Activated T-helper 1 cell treated with anti-CD3 and anti-CD28 coated beads, Interleukin-2, amount 50 U/mL, for 16 hours (primary cell): ENCODE measurements around the gene ADARB2.
"Not testable (repeated sequence)": the region's sequence is repeated elsewhere in the genome, so short reads cannot be mapped to it uniquely, and the experiment has no call there.

Experiments
- DNase-seq, 2 donors: peaks; one replicate each; pipeline ENCODE4 v3.0.0-alpha.2; 2020; ENCODE audit warnings: low read depth in 1 of 2, low spot score in 1 of 2

ADARB2 gene

GRCh38 chr10:1247598-1248261 is 489.6 kb downstream of the ADARB2 start:
- DNase-seq = no peak

DNA sequence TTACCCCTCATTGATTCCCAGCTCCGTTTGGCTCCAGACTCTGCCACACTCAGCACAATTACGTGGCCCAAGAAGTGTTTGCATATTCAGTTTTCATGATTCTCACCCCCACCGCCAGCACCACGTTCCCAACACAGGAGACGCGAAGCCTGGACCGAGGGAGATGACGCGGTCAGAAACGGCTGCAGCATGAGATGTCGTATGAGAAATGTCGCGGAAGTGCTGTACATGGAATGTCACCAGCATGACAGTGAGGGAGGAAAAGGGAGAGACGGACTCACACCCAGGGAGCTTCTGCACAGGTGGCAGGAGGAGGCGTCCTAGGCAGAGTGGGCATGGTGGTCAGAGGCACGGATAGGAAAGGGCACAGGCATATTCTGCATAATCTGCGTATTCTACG is 492.8 kb downstream of the ADARB2 start:
- no peak for DNase-seq

GRCh38 chr10:1243486-1244234 is 493.7 kb downstream of the ADARB2 start:
- DNase-seq = no peak

GRCh38 chr10:1242975-1243374 is 494.4 kb downstream of the ADARB2 start:
- no peak for DNase-seq

- DNase-seq = no peak
Observed at GRCh38 chr10:1241973-1242935, 495.1 kb downstream of the ADARB2 start.

GRCh38 chr10:1241322-1241890 is 495.9 kb downstream of the ADARB2 start:
- DNase-seq = no peak

DNA sequence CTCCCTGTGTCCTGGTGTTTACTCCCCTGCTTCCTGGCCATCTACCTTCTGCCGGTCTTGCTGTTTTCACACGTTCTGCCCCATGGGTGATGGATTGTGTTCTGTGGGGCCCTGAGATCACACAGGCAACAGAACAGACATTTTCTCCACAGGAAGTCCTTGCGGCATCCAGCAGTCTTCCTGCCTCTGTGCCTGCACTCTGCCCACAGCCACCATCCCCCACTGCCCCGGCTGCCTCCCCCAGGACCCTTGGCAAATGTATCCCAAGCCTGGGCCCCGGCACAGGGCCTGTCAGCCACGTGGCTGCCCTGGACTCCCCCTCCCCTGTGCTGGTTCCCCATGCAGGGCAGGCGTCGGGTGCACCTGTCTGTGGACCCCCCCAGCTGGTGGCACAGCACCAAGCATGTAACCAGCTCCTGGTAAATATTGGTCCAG is 497.0 kb downstream of the ADARB2 start:
- DNase-seq = no peak

DNA sequence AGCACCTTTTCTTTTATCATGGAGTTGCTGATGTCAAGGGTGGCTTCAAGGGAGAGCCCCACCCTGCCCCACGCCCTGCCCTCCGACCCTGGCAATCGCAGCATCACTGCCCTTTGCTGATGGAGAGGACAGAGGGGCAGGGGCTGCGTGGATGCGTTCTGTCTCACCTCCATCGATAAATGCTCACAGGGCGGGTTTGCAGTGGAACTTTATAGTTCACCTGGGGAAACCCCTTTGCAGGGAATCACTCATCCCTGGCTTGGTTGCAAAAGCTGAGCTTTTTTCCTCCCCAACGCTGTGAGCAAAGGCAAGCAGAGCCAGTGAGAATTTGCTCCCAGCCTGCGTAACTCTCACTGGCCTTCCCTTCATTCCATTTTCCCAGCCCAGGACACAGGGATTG is 504.3 kb downstream of the ADARB2 start:
- no peak for DNase-seq

DNA sequence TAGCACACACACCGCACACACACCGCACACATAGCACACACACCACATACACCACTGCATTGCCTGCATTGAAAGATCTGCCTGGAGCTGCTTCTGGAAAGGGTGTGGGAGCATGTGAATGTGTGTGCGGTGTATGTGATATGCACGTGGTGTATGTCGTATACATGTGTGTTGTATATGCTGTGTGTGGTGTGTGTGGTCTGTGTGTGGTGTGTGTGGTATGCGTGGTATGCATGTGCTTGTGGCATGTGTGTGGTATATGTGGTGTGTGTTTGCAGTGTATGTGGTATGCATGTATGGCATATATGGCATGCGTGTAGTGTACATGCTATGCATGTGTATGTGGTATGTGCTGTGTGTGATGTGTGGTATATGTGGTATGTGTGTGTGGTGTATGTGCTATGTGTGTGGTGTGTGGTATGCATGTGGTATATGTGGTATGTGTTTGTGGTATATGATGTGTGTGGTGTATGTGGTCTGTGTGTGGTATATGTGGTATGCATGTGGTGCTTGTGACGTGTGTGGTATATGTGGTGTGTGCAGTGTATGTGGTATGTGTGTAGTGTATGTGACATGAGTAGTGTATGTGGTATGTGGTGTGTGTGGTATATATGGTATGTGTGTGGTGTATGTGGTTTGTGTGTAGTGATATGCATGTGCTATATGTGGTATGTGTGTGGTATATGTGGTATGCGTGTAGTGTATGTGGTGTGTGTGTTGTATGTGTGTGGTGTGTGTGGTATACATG is 505.0 kb downstream of the ADARB2 start:
- no peak for DNase-seq

DNA sequence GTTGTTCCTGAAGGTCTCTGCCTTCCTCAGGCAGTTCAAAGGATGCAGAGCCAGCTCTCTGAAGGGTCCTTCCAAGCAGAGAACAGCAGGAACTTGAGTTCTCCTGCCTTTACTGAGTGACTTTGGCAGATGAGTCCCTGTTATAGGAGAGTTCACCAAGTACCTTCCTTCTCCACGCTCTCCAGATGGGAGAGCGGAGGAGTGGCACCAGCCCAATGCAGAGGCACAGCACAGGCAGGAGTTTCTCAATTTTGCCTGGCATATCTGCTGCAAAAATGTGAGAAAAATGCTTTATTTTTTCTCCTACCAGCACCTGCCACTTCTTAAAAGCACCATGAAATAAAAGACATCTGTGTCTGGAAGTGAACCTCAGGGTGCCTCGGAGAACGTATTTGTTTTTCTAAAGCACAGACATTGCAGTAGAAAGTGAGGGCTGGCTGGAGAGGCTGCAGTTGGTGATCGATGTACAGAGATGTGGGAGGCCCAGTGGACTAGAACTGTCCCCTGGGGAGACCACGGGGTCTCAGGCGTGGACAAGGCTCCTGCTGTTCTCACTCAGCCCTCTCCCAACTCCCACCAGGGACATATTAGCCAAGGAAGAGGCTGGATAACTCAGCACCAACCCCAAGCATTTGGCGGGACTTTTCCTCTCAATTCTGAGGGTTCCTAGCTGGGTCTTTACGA is 506.6 kb downstream of the ADARB2 start:
- DNase-seq = no peak

GRCh38 chr10:1230138-1230537 is 507.2 kb downstream of the ADARB2 start:
- no peak for DNase-seq

DNA sequence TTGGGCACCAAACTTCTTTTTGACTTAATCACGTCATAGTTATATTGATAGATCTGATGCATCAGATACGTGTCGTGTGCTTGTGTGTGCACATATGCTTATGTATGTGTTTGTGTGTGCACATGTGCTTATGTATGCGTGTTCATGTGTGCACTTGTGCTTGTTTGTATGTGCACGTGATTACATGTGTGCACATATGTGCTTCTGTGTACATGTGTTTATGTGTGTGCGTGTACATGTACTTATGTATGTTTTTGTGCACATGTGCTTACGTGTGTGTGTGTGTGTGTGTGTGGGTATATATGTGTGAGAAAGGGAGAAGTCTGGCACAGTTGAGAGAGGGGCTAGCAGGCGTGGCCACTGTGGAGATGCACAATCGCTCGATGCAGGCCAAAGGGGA is 507.8 kb downstream of the ADARB2 start:
- no peak for DNase-seq

DNA sequence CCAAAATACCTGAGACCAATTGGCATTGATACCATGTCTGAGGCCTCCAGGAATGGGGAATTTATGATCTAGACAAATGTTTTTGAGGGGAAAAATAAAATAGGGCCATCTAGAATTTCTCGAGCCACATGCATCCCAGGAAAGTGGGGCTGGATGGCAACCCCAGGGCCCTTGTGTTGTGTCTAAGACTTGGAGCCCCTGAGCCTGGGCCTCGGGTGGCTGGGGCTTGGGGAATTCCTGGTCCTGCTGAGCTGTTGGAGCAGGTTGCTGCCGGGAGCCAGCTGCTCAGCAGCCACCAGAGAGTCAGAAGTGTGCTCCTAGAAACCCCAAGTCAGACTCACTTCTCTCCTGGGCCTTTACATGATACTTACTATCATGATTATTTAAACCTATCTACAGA is 508.2 kb downstream of the ADARB2 start:
- no peak for DNase-seq

- DNase-seq = no peak
Observed at GRCh38 chr10:1228467-1228975, 508.8 kb downstream of the ADARB2 start.

DNA sequence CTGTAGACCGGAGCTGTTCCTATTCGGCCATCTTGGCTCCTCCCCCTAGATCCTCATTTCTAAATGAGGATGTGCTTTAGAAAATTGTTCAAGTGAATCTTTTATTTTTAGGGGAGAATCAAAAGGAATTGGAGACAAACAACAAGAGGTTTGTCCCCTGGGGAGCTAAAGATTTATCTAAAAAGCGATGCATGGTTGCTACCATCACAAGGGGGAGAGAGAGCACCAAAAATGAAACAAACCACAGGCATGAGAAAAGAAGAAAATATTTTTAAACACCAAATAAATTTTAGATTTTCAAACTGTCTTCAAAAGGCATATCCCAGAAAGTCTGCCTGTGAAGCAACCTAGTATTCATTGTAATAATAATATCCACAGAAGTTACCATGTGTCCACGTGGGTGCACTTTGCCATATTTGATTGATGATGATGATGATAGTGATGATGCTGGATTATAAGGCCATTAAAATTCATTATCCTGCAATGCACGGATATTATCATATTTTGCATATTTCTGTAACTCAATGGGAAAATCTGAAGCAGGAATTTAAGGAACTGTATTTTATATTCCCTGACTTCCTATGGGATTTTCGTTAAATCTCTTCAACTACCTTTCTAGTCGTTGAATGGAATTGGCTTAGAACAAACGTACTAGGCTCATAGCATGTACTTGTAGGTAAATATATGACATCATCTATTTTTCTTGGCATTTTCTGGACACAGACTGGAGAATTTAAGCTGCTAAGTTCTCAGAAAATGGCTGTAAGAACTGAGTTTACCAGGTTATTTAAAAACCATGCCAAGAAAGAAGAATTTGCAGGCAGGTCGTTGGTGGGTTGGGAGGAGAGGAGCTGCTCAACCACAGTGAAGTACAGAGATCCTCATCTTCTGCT is 509.6 kb downstream of the ADARB2 start:
- no peak for DNase-seq

GRCh38 chr10:1226907-1227306 is 510.4 kb downstream of the ADARB2 start:
- not testable (repeated sequence) for DNase-seq

DNA sequence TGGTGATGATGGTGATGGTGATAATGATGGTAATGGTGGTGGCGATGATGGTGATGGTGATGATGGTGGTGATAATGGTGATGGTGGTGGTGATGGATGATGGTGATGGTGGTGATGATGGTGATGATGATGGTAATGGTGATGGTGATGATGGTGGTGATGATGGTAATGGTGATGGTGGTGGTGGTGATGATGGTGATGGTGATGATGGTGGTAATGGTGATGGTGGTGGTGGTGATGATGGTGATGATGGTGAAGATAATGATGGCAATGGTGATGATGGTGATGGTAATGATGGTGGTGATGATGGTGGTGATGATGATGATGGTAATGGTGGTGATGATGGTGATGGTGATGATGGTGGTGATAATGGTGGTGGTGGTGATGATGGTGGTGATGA is 517.5 kb downstream of the ADARB2 start:
- DNase-seq = not testable (repeated sequence)

DNA sequence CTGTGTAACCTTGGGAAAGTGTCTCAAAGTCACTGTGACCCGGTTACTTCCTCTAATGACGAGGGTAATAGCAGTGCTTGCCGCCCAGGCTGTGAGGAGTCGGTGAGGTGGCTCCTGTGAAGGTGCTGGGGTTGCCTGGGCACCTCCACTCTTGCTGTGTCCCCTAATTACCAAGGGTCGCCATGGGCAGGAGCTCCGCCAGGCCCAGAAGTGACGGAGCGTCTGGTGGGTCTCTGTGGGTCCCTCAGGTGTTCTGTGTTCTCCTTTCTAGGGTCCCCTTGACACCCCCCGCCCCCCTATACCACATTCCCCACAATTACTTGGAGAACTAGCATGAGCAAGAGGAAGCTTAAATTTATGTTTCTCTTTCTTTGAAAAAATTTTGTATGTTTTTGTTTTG is 519.7 kb downstream of the ADARB2 start:
- no peak for DNase-seq

DNA sequence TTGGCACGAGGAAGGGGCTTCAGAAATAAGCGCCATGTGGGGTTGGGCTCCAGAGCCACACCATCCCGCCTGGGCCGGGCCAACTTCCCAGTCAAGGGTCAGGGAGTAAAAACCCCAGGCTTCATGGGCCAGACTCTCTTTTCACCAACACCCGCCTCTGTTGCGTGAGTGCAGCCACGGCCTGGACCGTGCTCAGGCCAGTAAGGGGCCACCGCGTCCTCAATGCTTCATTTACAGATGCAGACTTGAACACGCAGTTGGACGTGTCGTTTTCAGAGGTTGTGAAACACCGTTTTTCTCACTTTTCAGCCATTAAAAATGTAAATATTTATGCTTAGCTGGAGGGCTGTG is 520.1 kb downstream of the ADARB2 start:
- no peak for DNase-seq
